ENCODE data around the gene CD2.

DNA sequence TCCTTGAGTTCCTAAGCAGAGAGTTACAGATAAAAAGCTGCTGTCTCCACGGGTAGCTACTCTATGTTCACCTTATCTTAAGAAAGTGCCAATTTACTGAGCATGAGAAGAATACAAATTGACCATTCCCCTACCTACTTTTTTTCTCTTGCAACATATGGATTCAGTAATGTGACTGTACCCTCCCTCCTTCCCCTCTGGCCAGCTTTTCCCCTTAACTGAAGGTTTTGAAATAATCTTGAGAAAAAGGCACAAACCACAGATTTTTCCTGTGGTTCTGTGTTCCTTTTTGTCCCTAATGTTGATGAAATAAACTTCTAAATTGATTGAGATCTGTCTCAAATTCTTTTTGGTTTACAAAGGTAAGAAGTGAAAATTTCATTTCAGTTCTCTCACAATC, 2.6 kb upstream of the CD2 start:
- TF ChIP-seq POLR2AphosphoS5 (IDR thresholded peaks at IDR 0.05) = no peak
- TF ChIP-seq, protein P1, sequence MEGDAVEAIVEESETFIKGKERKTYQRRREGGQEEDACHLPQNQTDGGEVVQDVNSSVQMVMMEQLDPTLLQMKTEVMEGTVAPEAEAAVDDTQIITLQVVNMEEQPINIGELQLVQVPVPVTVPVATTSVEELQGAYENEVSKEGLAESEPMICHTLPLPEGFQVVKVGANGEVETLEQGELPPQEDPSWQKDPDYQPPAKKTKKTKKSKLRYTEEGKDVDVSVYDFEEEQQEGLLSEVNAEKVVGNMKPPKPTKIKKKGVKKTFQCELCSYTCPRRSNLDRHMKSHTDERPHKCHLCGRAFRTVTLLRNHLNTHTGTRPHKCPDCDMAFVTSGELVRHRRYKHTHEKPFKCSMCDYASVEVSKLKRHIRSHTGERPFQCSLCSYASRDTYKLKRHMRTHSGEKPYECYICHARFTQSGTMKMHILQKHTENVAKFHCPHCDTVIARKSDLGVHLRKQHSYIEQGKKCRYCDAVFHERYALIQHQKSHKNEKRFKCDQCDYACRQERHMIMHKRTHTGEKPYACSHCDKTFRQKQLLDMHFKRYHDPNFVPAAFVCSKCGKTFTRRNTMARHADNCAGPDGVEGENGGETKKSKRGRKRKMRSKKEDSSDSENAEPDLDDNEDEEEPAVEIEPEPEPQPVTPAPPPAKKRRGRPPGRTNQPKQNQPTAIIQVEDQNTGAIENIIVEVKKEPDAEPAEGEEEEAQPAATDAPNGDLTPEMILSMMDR (IDR thresholded peaks at IDR 0.05) = no peak
- TF ChIP-seq POLR2A (IDR thresholded peaks at IDR 0.05; ENCODE audit: low read depth) = no peak

Measured in esophagus muscularis mucosa (tissue), 3 donors.